ENCODE measurements around the gene RBMS2.
"Not testable (repeated sequence)": the region's sequence is repeated elsewhere in the genome, so short reads cannot be mapped to it uniquely, and the experiment has no call there.

The RBMS2 gene

GRCh38 chr12:56486694-56487093, 34.9 kb upstream of the RBMS2 start:
- H3K27ac ChIP-seq: no peak overlapping the region; the same call in 1 of the 2 replicates
- TF ChIP-seq ZFX (IDR thresholded peaks at IDR 0.05) (no peak), CTCF (conservative IDR thresholded peaks at IDR 0.05) (no peak)

- H3K27ac ChIP-seq: peak overlapping the region; percentile 73
Observed at GRCh38 chr12:56487448-56488040, 34.1 kb upstream of the RBMS2 start.

GRCh38 chr12:56488041-56488955, 33.3 kb upstream of the RBMS2 start, which contains the start of gene GLS2:
TSS of gene GLS2 (minus strand) at chr12:56488161. CDS start at chr12:56488118, 43 bp downstream.
- TF ChIP-seq CTCF (conservative IDR thresholded peaks at IDR 0.05) (no peak), ZFX (IDR thresholded peaks at IDR 0.05) (0 out of 2 replicates have a peak, but pooled peaks have one; percentile 34)
- H3K27ac ChIP-seq: peak within 1 kb of the TSS; percentile 73

More at GRCh38 chr12:56487448-56488040, 34.1 kb upstream of the RBMS2 start:
- TF ChIP-seq ZFX (IDR thresholded peaks at IDR 0.05) (no peak), CTCF (conservative IDR thresholded peaks at IDR 0.05) (no peak)

- TF ChIP-seq CTCF (conservative IDR thresholded peaks at IDR 0.05): no peak
- no peak for TF ChIP-seq ZFX (IDR thresholded peaks at IDR 0.05)
- no peak overlapping the region for H3K27ac ChIP-seq
Observed at GRCh38 chr12:56490360-56490759, 31.3 kb upstream of the RBMS2 start.

GRCh38 chr12:56493409-56494105, 28.1 kb upstream of the RBMS2 start:
- H3K27ac ChIP-seq: not testable (repeated sequence)

DNA sequence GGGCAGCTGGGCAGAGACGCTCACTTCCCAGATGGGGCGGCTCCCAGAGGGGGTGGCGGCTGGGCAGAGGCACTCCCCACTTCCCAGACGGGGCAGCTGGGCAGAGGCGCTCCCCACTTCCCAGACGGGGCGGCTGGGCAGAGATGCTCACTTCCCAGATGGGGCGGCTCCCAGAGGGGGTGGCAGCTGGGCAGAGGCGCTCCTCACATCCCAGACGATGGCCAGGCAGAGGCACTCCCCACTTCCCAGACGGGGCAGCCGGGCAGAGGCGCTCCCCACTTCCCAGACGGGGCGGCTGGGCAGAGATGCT, 27.6 kb upstream of the RBMS2 start:
- H3K27ac ChIP-seq: not testable (repeated sequence)

GRCh38 chr12:56494481-56494880, 27.1 kb upstream of the RBMS2 start:
- H3K27ac ChIP-seq: not testable (repeated sequence)

- H3K27ac ChIP-seq: not testable (repeated sequence)
- peak; percentile 69 for TF ChIP-seq CTCF (conservative IDR thresholded peaks at IDR 0.05)
Observed at GRCh38 chr12:56496704-56497103, 24.9 kb upstream of the RBMS2 start.

- not testable (repeated sequence) for H3K27ac ChIP-seq
Observed at GRCh38 chr12:56498126-56498902, 23.3 kb upstream of the RBMS2 start.

GRCh38 chr12:56499452-56499851, 22.2 kb upstream of the RBMS2 start:
- not testable (repeated sequence) for H3K27ac ChIP-seq

DNA sequence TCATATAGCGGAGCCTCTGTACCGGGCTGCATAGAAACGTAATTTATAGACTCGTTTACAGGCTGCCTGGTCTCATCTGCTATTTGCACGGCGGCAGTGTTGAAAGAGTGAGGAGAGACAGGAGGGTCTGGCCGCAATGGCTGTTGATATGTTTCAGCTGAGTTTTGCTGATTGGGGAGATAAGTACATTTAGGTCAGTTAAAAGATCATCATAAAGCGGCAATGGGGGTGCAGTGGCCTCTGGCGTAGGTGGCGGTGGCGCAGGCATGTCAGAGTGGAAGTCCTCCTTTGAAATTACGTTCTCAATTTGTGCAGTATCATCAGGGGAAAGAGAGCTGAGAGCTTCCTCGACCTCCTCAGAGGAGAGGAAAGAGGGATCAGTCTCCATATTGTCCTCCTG, 21.7 kb upstream of the RBMS2 start:
- H3K27ac ChIP-seq: not testable (repeated sequence)
